ENCODE results near the gene PRRC1.

DNA sequence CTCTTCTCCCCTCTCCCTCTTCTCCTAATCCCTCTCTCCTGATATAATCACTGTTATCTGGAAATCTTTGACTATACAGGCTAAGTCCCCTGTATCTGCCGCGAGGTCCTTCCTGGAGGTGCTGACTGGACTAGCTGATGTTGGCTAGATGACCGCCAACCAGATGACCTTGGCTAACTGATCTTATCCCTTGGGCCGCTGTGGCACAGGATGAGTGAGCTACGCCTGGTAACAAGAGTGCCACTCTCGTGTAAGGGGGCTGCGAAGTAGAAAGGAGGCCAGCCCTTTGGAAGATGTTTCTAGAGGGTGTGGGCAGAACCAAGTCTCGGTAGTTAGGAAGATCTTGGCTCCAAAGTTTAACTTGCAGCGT, 345 bp upstream of the PRRC1 start:
- TF ChIP-seq, protein P1, sequence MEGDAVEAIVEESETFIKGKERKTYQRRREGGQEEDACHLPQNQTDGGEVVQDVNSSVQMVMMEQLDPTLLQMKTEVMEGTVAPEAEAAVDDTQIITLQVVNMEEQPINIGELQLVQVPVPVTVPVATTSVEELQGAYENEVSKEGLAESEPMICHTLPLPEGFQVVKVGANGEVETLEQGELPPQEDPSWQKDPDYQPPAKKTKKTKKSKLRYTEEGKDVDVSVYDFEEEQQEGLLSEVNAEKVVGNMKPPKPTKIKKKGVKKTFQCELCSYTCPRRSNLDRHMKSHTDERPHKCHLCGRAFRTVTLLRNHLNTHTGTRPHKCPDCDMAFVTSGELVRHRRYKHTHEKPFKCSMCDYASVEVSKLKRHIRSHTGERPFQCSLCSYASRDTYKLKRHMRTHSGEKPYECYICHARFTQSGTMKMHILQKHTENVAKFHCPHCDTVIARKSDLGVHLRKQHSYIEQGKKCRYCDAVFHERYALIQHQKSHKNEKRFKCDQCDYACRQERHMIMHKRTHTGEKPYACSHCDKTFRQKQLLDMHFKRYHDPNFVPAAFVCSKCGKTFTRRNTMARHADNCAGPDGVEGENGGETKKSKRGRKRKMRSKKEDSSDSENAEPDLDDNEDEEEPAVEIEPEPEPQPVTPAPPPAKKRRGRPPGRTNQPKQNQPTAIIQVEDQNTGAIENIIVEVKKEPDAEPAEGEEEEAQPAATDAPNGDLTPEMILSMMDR (IDR thresholded peaks at IDR 0.05) = no peak
- no peak for TF ChIP-seq POLR2A (IDR thresholded peaks at IDR 0.05)
